Measurements from ENCODE around the gene PKDCC.
"Not testable (repeated sequence)": the region's sequence is repeated elsewhere in the genome, so short reads cannot be mapped to it uniquely, and the experiment has no call there.

Gene PKDCC

DNA sequence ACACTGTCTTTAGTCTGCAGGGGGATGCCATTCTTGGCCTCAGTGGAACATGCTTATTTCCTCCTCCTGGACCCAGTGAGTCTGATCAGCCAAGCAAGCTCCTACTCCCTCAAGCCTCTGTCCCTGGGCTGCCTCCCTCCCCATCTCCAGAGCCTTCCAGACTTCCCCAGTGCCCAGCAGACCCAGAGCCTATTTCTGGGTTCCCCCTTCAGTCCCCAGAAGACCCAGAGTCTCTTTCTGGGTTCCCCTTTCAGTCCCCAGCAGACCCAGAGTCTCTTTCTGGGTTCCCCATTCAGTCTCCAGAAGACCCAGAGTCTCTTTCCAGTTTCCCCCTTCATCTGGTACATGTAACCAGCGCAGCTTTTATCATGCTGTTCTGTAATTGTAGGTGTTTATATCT lies 17.0 kb upstream of the PKDCC start:
- no peak for DNase-seq

GRCh38 chr2:42031281-42032223 lies 16.3 kb upstream of the PKDCC start:
- DNase-seq = no peak

GRCh38 chr2:42032224-42032620 lies 15.6 kb upstream of the PKDCC start:
- no peak for DNase-seq

- no peak for DNase-seq
Measured at GRCh38 chr2:42032745-42033144, 15.1 kb upstream of the PKDCC start.

DNA sequence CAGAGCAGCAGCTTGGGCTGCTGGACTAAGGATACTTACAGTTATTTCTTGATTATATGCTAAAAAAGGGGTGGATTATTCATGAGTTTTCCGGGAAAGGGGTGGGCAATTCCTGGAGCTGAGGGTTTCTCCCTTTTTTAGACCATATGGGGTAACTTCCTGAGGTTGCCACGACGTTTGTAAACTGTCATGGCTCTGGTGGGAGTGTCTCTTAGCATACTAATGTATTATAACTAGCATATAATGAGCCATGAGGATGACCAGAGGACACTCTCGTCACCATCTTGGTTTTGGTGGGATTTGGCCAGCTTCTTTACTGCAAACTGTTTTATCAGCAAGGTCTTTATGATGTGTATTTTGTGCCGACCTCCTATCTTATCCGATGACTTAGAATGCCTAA lies 13.7 kb upstream of the PKDCC start:
- DNase-seq = not testable (repeated sequence)

GRCh38 chr2:42035241-42035640 lies 12.6 kb upstream of the PKDCC start:
- no peak for DNase-seq

DNA sequence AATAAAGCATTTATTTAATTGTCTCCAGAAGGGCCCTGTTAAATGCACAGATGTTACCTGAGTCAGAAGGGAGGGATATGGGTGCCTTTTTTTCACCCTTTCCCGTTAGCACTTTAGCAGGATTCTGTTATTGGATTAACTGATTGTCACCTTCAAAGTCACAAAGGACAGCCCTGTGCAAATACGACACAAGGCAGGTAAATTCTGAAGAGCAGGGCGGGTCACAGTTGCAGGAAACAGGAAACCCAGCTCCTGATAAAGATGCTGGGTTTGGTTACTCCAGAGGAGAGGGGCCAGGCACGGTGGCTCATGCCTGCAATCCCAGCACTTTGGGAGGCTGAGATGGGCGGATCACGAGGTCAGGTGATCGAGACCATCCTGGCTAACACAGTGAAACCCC lies 11.4 kb upstream of the PKDCC start:
- DNase-seq = peak; percentile 18 to 38 (median 22)

DNA sequence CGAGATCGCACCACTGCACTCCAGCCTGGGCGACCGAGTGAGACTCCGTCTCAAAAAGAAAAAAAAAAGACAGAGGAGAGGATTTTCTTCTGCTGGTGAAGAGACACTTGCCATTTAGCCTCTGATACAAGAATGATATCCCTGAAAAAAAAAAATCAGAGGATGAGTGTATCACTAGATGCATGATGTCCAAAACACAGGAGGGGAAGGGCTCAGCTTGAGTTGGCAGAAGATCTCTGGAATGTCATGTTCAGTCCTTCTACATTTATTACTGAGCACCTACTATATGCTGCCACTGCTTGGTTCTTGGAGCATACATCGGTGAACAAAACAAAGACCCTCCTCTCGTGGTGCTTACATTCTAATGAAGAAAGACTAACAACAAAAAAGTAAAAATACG lies 10.9 kb upstream of the PKDCC start:
- no peak for DNase-seq

- peak in 1 of 3 experiments; percentile 29 for DNase-seq
Measured at GRCh38 chr2:42040643-42041278, 7.1 kb upstream of the PKDCC start.

DNA sequence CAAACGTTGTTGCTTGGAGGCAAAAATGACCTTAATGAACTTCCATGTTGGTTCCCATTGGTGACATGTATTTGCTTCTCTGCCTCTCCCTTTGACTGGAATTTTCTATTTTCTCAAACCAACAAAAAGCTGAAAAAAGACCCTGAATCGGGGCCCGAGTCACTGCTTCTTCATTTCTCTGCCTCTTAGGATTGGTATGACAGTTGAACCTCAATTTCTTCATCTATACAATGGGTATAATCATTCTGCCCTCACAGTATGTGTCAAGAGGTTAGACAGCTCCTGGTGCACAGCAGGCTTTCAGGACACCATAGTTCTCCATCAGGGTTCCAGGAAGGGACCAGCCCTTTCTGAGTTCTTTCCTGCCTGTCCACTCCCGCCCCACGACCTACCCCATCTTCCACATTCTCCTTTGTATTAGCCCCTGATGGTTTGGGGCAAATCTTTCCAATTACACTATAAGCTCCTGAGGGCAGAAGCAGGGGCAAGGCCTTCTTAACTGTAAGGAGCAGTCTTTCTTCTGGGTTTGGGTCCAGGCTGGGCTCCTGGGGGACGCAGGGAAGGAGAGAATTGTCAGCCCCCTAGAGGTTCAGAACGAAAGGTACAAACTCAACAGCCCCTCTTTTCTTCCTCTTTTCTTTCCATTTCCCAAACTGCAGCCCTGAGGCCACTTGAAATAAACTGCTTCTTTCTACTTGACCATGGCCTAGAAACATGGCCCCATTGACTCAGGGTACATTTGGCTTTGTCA lies 6.3 kb upstream of the PKDCC start:
- DNase-seq = no peak

DNA sequence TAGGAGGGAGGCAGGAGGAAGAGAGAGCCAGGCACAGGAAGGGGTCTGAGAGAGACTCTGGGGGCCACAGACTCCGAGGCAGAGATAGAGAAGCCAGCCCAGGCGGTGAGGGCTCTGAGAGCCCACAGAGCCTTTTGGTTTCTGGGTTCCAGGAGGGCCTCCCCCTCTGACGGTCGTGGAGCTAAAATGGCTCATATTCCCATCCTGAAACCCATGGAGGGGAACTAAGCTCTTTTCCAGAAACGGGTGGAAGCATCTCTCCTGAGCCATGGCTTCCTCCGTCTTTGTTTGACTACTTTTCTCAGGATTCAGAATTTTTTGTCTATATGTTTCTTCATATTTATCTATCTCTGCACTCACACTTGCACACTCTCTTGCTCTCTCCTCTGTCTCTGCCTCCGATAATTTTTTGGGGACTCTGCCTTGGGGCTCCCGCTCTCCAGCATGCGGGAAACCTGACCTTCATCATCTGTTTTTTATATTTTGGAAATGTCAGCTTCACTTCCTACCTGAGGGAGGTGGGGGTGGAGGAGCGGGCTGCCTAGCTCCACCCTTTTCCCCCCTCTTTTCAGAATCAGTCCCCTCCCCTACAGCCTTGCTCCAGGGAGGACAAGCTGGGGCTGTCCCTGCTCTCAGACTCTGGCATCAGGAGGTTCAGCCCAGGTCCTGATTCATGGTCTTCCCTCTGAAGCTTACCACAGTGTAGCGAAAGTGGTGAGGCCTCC lies 5.0 kb upstream of the PKDCC start:
- DNase-seq = no peak

- no peak for DNase-seq
Measured at GRCh38 chr2:42043789-42044394, 3.9 kb upstream of the PKDCC start.

DNA sequence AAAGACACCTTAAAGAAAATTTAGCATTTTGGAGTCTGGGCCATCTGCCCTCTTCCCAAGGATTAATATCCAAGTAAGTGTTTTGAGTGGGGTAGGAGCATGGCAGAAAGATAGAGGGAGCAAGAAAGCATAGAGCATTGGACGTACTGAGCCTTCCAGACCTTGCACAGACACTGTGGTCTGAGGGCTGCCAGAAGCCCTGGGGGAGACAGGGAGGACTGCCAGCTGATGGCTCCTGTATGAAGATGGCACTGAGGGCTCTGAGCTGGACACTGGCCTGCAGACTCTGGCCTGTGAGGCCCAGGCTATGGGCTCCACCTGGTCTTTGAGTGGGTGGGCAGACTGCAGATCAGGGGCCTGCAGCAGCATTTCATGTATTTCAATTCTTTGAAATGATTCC lies 2.9 kb upstream of the PKDCC start:
- DNase-seq = no peak

GRCh38 chr2:42045352-42045751 lies 2.5 kb upstream of the PKDCC start:
- peak in 1 of 3 experiments; percentile 46 for DNase-seq

- peak in 2 of 3 experiments; percentile 76 to 89 for DNase-seq
Measured at GRCh38 chr2:42045848-42046748, 1.7 kb upstream of the PKDCC start.

GRCh38 chr2:42046819-42047487 lies 868 bp upstream of the PKDCC start:
- DNase-seq = peak in 2 of 3 experiments; percentile 68 to 84

DNA sequence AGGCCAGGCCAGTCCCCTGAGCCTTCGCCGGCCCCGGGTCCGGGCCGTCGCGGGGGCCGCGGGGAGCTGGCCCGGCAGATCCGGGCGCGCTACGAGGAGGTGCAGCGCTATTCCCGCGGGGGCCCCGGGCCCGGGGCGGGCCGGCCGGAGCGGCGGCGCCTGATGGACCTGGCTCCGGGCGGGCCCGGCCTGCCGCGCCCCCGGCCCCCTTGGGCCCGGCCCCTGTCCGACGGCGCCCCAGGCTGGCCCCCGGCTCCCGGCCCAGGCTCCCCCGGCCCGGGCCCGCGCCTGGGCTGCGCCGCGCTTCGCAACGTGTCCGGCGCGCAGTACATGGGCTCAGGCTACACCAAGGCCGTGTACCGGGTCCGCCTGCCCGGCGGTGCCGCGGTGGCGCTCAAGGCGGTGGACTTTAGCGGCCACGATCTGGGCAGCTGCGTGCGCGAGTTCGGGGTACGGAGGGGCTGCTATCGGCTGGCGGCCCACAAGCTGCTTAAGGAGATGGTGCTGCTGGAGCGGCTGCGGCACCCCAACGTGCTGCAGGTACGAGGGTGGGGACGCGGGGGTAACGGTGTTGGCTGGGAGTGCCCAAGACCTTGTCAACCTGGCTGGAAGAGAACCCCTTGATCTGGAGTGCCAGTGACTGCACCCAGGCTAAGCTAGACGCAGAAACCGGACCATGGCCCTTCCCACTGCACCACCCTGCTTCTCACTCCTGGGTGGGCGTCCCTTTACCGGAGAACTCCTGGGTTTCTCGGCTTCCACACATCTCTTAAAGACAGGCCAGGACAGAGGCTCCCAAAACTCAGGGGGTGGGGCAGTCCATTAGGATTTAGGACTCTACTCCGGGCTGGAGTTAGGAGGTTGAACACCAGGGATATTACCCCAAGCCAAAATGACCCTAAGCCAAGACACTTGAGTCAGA lies 739 bp downstream of the PKDCC start:
- DNase-seq = peak in 2 of 3 experiments; percentile 27 to 41

DNA sequence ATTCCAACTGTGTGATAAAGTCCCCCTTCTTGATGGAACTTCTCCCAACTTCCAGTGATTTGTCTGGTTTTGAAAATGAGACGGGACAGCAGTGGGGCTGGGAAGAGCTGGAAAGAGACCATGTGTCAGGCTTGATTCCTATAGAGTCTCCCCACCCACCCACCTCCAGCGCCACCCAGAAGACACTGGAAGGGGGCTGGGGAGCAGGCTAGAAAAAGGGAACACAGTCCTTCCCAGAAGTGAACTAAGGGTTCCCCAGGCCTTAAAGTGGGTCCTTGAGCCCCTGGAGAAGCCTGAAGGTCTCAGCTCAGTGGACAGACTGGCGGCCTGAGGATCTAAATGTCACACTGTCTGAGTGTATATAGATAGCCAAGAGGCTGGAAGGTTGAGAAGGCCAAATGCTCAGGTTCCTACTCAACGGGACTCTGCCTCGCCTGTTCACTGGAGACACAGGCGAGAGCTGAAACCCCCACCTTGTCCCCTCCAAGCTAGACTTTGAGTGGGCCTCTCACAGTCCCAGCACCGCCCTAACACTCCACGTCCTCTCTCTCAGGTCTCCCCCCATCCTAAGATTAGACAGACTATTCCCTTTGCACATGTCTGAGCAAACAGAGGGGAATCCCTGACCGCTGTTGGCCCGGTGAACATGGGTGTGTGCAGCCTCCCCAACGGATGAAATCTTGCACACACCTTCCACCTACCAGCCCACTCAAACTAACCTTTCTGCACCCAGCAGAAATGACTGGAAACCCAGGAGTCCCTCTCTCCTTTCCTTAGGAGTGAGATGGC lies 1.6 kb downstream of the PKDCC start:
- no peak for DNase-seq
